ENCODE results near the gene IRF2.
"Not testable (repeated sequence)": the region's sequence is repeated elsewhere in the genome, so short reads cannot be mapped to it uniquely, and the experiment has no call there.

Gene IRF2

GRCh38 chr4:184389978-184390900 lies 84.1 kb downstream of the IRF2 start:
- no peak for DNase-seq (ENCODE audit: low spot score)

DNA sequence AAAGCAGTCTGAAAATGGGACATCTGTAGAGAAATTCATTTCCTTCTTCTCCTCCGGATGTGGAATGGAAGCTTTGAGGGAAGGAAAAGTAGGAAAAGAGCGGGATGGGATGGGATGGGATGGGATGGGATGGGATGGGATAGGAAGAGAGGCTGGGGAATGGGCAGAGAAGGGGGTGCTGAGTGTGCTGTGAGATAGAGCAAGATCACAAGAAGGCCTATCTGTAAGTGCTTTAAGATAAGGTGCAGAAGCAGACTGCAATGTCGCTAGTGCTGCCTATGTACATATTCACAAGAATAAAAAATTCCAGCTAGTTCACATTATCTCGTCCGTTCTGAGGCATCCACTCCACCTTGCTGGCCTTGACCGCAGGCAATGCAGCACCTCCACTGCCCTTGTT lies 86.2 kb downstream of the IRF2 start:
- no peak for DNase-seq (ENCODE audit: low spot score)

- DNase-seq (ENCODE audit: low spot score): peak; percentile 74
Observed at GRCh38 chr4:184387351-184387750, 87.0 kb downstream of the IRF2 start.

DNA sequence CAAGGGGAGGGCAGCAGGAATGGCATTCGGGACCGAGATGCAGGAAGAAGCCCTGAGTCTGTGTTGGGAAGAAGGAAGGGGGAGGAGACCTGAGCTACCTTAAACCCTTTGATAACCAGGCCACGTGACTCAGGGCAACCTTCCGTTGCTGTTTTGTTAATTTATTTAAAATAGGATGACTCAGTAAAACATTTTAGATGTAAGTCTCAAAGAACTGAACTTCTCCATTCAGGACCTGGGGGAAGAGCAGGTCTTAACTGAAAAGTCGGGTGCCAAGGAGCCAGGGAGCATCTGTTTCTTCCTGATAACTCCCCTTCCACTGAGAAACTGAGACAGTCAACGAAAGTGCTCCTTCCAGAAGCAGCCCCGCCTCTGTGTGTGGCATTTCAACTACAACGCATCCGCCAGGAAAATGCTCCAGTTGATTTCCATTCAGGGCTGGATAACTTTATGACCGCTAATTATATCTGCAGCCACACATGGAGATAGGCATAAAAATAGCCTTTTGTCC lies 88.0 kb downstream of the IRF2 start:
- DNase-seq (ENCODE audit: low spot score): no peak

- peak; percentile 49 for DNase-seq (ENCODE audit: low spot score)
Observed at GRCh38 chr4:184385705-184386141, 88.6 kb downstream of the IRF2 start.

- DNase-seq (ENCODE audit: low spot score): peak; percentile 44
Observed at GRCh38 chr4:184384810-184385557, 89.4 kb downstream of the IRF2 start.

- peak; percentile 92 for DNase-seq (ENCODE audit: low spot score)
Observed at GRCh38 chr4:184384056-184384809, 90.1 kb downstream of the IRF2 start.

- no peak for DNase-seq (ENCODE audit: low spot score)
Observed at GRCh38 chr4:184383497-184384055, 90.8 kb downstream of the IRF2 start.

- peak; percentile 33 for DNase-seq (ENCODE audit: low spot score)
Observed at GRCh38 chr4:184382189-184382846, 92.0 kb downstream of the IRF2 start.

DNA sequence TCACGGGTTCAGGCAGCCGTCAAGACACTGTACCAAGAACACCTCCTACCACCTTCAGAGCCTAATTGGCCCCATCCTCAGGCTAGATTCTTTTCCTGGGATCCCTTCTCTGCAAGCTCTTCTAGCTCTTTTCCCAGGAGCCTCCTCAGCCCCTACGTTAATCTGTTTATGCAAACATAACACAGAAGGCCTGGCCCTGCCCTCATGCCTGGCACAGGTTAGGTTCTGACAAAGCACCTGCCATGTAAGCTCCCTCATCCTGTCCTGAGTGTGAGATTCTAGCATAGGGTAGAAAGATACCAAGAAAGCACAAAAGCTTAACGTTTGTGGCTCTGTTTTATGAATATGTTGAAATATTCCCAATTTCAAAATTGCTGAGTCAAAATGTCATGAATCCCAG lies 93.6 kb downstream of the IRF2 start:
- DNase-seq (ENCODE audit: low spot score): no peak

- not testable (repeated sequence) for DNase-seq (ENCODE audit: low spot score)
Observed at GRCh38 chr4:184380214-184380613, 94.1 kb downstream of the IRF2 start.

DNA sequence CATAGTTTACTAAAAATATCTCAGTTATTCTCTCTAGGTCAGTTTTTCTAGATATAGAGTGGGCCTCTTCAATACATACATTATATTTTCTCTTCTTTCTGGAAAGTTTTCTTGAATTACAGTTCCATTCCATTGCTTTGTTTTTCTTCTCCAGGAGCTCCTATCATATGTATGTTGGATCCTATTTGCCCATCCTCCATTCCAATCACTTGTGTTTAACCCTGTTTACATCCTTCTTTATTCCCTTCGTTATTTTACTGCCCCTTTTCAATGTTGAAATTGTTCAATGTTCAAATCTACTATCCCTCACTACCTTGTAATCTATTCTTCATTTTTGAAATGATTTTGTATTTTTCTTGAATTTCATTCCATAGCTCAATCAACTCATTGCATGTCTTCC lies 97.4 kb downstream of the IRF2 start:
- no peak for DNase-seq (ENCODE audit: low spot score)

- DNase-seq (ENCODE audit: low spot score): no peak
Observed at GRCh38 chr4:184376126-184376838, 98.1 kb downstream of the IRF2 start.

DNA sequence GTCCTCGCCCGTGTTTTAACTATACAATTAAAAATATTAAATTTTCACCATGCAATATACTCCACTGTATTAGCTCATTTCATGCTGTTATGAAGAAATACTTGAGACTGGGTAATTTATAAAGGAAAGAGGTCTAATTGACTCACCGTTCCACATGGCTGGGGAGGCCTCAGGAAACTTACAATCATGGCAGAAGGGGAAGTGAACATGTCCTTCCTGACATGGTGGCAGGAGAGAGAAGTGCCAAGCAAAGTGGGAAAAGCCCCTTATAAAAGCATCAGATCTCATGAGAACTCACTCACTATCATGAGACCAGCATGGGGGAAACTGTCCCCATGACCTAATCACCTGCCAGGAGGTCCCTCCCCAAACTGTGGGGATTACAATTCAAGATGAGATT lies 98.7 kb downstream of the IRF2 start:
- DNase-seq (ENCODE audit: low spot score): not testable (repeated sequence)

- DNase-seq (ENCODE audit: low spot score): no peak
Observed at GRCh38 chr4:184375027-184375426, 99.3 kb downstream of the IRF2 start.

GRCh38 chr4:184373886-184374405 lies 100.4 kb downstream of the IRF2 start:
- DNase-seq (ENCODE audit: low spot score): no peak

DNA sequence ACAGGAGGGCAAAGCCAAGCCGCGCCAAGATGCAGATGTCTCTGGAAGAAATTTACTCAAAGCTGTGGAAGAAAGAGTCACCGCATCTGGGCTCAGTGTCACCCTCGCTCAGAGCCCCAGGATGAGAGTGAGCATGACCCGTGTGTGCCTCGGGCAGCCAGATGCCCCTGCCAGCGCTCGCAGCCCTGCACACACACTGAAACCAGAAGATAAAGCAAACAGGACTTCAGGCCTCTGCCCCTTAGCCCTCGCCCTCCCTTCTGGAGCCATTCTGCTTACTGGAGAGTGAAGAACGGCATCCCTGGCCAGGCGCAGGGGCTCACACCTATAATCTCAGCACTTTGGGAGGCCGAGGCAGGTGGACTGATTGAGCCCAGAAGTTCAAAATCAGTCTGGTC lies 103.0 kb downstream of the IRF2 start:
- no peak for DNase-seq (ENCODE audit: low spot score)

DNA sequence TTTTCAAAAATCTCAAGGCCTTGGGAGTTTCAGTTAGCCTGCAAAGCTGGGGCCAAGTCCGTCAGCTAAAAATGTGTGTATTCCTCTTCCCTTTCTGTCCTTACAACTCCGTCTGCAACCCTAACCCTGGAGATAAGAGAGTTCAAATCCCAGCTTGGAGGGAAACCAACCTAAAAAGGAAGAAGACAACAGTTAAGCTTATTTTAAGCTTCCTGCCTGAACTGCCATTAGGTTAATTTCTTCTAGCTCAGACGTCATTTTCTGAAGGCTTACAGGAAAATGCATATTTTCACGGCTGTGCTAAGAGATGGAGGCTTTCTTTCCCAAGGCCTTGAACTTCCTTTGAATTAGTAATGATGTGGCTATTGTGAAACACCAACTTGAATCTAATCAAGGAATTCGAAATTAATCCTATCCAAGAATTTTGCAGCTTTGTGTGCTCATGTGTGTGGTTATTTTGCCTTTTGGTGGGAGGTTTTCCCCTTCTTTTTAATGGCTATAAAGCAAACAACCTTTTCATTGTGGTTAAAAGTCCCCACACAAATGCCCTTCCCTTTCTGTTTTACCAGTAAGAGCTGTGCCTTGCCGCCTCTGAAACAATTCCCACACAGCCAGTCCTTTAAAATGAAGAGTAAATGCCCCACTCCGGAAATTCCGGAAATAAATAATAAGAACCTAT lies 103.5 kb downstream of the IRF2 start:
- no peak for DNase-seq (ENCODE audit: low spot score)

- DNase-seq (ENCODE audit: low spot score): no peak
Observed at GRCh38 chr4:184369871-184370270, 104.5 kb downstream of the IRF2 start.

GRCh38 chr4:184368731-184369130 lies 105.6 kb downstream of the IRF2 start:
- no peak for DNase-seq (ENCODE audit: low spot score)

Measured in NAMALWA (cell line).